ENCODE results near the gene RNGTT. TPM values are rescaled to one million over a fixed set of nuclear protein-coding genes. Genes with fewer than 3 reads are reported as not detected.
A peak's percentile ranks its signal among the peaks of the same experiment; 100 is the strongest.

RNGTT gene
- total and polyA plus RNA-seq, 8 donors = 12.1 to 18.5 (median 15.7) TPM

GRCh38 chr6:88825856-88826255 lies 137.6 kb downstream of the RNGTT start:
- no peak overlapping the region for H3K4me3 ChIP-seq
- H3K4me1 ChIP-seq = no peaks in the 10 kb centered on the region
- ATAC-seq = no peak
- peaks cover 0 to 10% of the 10 kb centered on the region in 2 donors for H3K9me3 ChIP-seq
- intact Hi-C loops (cut with DNase I) = no loop called here
- H3K27me3 ChIP-seq = no peaks in the 10 kb centered on the region
- TF ChIP-seq CTCF (IDR thresholded peaks at IDR 0.05) = no peak
- H3K27ac ChIP-seq = no peak overlapping the region
- H3K36me3 ChIP-seq = peaks cover 0 to 11% of the 10 kb centered on the region in 2 donors
- DNase-seq = no peak

GRCh38 chr6:88823998-88824397 lies 139.4 kb downstream of the RNGTT start:
- no peak for TF ChIP-seq CTCF (IDR thresholded peaks at IDR 0.05)
- intact Hi-C loops (cut with DNase I) = no loop called here
- Histone ChIP-seq H3K36me3 (peaks cover 0 to 11% of the 10 kb centered on the region in 2 donors), H3K4me1 (no peaks in the 10 kb centered on the region), H3K4me3 (no peak overlapping the region), H3K27ac (no peak overlapping the region), H3K27me3 (no peaks in the 10 kb centered on the region), H3K9me3 (no peaks in the 10 kb centered on the region)
- DNase-seq (no peak), ATAC-seq (peak; percentile 34)

- H3K9me3 ChIP-seq = no peaks in the 10 kb centered on the region
- no peaks in the 10 kb centered on the region for H3K27me3 ChIP-seq
- no peak for DNase-seq
- ATAC-seq = no peak
- H3K4me1 ChIP-seq = no peaks in the 10 kb centered on the region
- TF ChIP-seq CTCF (IDR thresholded peaks at IDR 0.05) = no peak
- H3K27ac ChIP-seq = no peak overlapping the region
- intact Hi-C loops (cut with DNase I) = no loop called here
- no peaks in the 10 kb centered on the region for H3K36me3 ChIP-seq
- H3K4me3 ChIP-seq = no peak overlapping the region
Observed at GRCh38 chr6:88815491-88815890, 147.9 kb downstream of the RNGTT start.

- H3K4me3 ChIP-seq = no peak overlapping the region
- intact Hi-C loops (cut with DNase I) = no loop called here
- H3K36me3 ChIP-seq = no peaks in the 10 kb centered on the region
- H3K9me3 ChIP-seq = no peaks in the 10 kb centered on the region
- DNase-seq (no peak), ATAC-seq (peak; percentile 40)
- H3K4me1 ChIP-seq = no peaks in the 10 kb centered on the region
- H3K27me3 ChIP-seq = no peaks in the 10 kb centered on the region
- no peak overlapping the region for H3K27ac ChIP-seq
- no peak for TF ChIP-seq CTCF (IDR thresholded peaks at IDR 0.05)
Observed at GRCh38 chr6:88814909-88815308, 148.5 kb downstream of the RNGTT start.

- DNase-seq (no peak), ATAC-seq (no peak)
- TF ChIP-seq CTCF (IDR thresholded peaks at IDR 0.05) = no peak
- H3K27me3 ChIP-seq = no peaks in the 10 kb centered on the region
- no peak overlapping the region for H3K4me3 ChIP-seq
- no peaks in the 10 kb centered on the region for H3K36me3 ChIP-seq
- peaks cover 0 to 1% of the 10 kb centered on the region in 2 donors for H3K9me3 ChIP-seq
- H3K27ac ChIP-seq = no peak overlapping the region
- intact Hi-C loops (cut with DNase I) = no loop called here
- no peaks in the 10 kb centered on the region for H3K4me1 ChIP-seq
Observed at GRCh38 chr6:88813045-88813444, 150.4 kb downstream of the RNGTT start.

Data from left lung (tissue), 10 donors.